Measurements from ENCODE around the gene KCNIP2. TPM values are rescaled to one million over a fixed set of nuclear protein-coding genes. Genes with fewer than 3 reads are reported as not detected.

The KCNIP2 gene
- total and polyA plus RNA-seq, 2 of the 13 experiments (the other 11 are each of a cell fraction or from before 2014, with no cell fraction given), result 0.42 to 0.70 TPM

- Histone ChIP-seq H3K27me3 (ENCODE audit: control insufficient read depth in 1 of 2, insufficient read depth in 2 of 2, low read length in 2 of 2) (no peaks in the 10 kb centered on the region), H3K79me2 (ENCODE audit: insufficient read depth, low read length) (no peaks in the 10 kb centered on the region), H3K4me3 (replicated peaks in 1 of 3; ENCODE audit: insufficient read depth in 1 of 3, low read depth in 2 of 3, low read length in 3 of 3) (no peak overlapping the region), H2AFZ (ENCODE audit: low read length) (no peak overlapping the region), H3K36me3 (replicated peaks in 1 of 2; ENCODE audit: control insufficient read depth in 1 of 2, insufficient read depth in 2 of 2, low read length in 2 of 2) (no peaks in the 10 kb centered on the region), H3K9ac (ENCODE audit: insufficient read depth, low read depth, low read length) (no peak overlapping the region), H3K27ac (ENCODE audit: extremely low read length, insufficient read depth, low read length) (no peak overlapping the region), H4K20me1 (ENCODE audit: insufficient read depth, low read length) (no peaks in the 10 kb centered on the region), H3K9me3 (ENCODE audit: low read length) (no peaks in the 10 kb centered on the region), H3K4me1 (ENCODE audit: insufficient read depth, low read length) (peaks cover 6% of the 10 kb centered on the region; the same call in 1 of the 2 replicates), H3K4me2 (ENCODE audit: low read depth, low read length) (no peak overlapping the region)
- intact Hi-C loops (cut with micrococcal nuclease; ENCODE audit: unreplicated experiment) (no loop called here), in situ Hi-C loops (cut with HindIII; ENCODE audit: extremely low pct_ligation_motif_present, low pct_unique_long_range_greater_than_20kb) (no loop called here)
- WGBS (ENCODE audit: low lambda C conversion rate), result 67% methylated on average over 3 of the region's 3 CpGs
- ChIA-PET CTCF (ENCODE audit: low intra/inter-chr PET ratio, low total read pairs) (no interaction called here), POLR2A (interaction anchor here (1.2 kb wide), 1 partner anchor 40 kb away, joined by 3 read pairs; no protein-coding TSS in a partner anchor)
- no peak for ATAC-seq
- no TSS peak for BruUV-seq (replicated peaks)
- no peak for FAIRE-seq
- TF ChIP-seq ZNF891 (CRISPR knock-in tag; IDR thresholded peaks at IDR 0.05) (no peak), STAT5B (CRISPR knock-in tag; IDR thresholded peaks at IDR 0.05) (no peak), ZNF354B (CRISPR knock-in tag; IDR thresholded peaks at IDR 0.05) (no peak), ZNF776 (CRISPR knock-in tag; IDR thresholded peaks at IDR 0.05) (no peak), JDP2 (CRISPR knock-in tag; IDR thresholded peaks at IDR 0.05; ENCODE audit: borderline replicate concordance) (no peak), ZNF326 (CRISPR knock-in tag; IDR thresholded peaks at IDR 0.05; ENCODE audit: borderline replicate concordance) (no peak), ZNF468 (CRISPR knock-in tag; IDR thresholded peaks at IDR 0.05) (no peak), ARID2 (CRISPR knock-in tag; IDR thresholded peaks at IDR 0.05; ENCODE audit: borderline replicate concordance) (no peak), ZNF143 (CRISPR knock-in tag; IDR thresholded peaks at IDR 0.05) (no peak), ZNF883 (CRISPR knock-in tag; IDR thresholded peaks at IDR 0.05; ENCODE audit: not compliant biosample characterization) (no peak), ZNF564 (CRISPR knock-in tag; IDR thresholded peaks at IDR 0.05) (no peak), TARDBP (CRISPR knock-in tag; IDR thresholded peaks at IDR 0.05) (no peak), REST (IDR thresholded peaks at IDR 0.05; ENCODE audit: borderline replicate concordance in 1 of 2, low read depth in 1 of 2, low read length in 2 of 2) (no peak), CREB1 (IDR thresholded peaks at IDR 0.05) (no peak), CREB1 (CRISPR knock-in tag; IDR thresholded peaks at IDR 0.05) (no peak)
- no peak for DNase-seq (ENCODE audit: low spot score)
These were observed 15.3 kb upstream of the KCNIP2 start for GRCh38 chr10:101858723-101859500.
